GM18861 (cell line): ENCODE data around the gene C11orf21.

ENCODE experiments used
- ATAC-seq: cut with Tn5 transposase; IDR thresholded peaks from one replicate; pipeline ENCODE4 v1.9.1; 2021; ENCODE audit not compliant: unreplicated experiment

Gene C11orf21

GRCh38 chr11:2321311-2321683 is 19.6 kb upstream of the C11orf21 start:
- no peak for ATAC-seq

DNA sequence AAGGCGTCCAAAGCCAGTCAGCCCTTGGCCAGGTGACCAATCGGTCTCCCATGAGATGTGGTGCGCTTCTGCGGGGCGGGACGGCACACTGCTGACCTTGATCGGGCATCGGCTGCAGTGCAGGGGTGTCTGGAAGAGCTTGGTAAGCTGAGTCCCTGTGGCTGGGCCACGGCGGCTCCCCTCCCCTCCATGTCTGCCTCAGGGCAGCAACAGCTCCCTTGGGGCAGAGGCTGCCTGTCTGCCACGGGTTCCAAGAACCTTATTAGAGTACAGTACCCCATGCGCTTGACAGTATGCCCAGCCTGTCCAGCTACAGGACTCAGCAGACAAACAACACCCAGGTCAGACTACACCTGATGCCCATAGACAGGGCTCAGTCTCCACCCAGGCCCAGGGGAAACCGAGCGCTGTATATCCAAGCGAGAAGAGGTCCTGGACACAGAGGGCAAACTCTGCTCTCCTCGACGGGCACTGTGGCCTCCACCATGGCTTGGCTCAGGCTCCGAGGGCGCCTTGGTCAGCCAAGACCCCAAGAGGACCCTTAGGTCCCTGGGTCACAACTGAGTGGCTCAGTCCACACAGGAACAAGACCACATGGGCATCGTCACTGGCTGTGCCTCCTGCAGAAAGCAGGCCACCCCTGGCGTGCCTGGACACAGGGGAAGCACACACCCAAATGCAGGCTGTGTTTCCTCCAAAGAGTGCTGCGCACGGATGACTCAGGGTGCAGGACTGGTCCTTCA is 19.0 kb upstream of the C11orf21 start:
- ATAC-seq, result no peak

- no peak for ATAC-seq
Measured at GRCh38 chr11:2319791-2320472, 18.2 kb upstream of the C11orf21 start.

- no peak for ATAC-seq
Measured at GRCh38 chr11:2318707-2319106, 17.0 kb upstream of the C11orf21 start.

- no peak for ATAC-seq
Measured at GRCh38 chr11:2318123-2318522, 16.4 kb upstream of the C11orf21 start.

- ATAC-seq, result no peak
Measured at GRCh38 chr11:2317354-2318050, 15.8 kb upstream of the C11orf21 start.

DNA sequence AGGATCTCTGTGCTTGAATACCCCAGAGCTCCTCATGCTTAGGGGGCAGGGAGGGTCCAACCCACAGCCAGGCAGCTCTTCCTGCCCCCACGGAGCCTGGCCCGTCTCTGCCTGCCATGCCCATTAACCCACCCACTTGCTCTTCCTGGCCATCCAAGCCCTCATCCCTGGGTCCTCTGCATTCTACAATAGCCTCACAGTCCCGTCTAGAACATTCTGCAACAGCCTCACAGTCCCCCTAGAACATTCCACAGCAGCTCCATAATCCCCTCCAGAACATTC is 15.2 kb upstream of the C11orf21 start:
- no peak for ATAC-seq

DNA sequence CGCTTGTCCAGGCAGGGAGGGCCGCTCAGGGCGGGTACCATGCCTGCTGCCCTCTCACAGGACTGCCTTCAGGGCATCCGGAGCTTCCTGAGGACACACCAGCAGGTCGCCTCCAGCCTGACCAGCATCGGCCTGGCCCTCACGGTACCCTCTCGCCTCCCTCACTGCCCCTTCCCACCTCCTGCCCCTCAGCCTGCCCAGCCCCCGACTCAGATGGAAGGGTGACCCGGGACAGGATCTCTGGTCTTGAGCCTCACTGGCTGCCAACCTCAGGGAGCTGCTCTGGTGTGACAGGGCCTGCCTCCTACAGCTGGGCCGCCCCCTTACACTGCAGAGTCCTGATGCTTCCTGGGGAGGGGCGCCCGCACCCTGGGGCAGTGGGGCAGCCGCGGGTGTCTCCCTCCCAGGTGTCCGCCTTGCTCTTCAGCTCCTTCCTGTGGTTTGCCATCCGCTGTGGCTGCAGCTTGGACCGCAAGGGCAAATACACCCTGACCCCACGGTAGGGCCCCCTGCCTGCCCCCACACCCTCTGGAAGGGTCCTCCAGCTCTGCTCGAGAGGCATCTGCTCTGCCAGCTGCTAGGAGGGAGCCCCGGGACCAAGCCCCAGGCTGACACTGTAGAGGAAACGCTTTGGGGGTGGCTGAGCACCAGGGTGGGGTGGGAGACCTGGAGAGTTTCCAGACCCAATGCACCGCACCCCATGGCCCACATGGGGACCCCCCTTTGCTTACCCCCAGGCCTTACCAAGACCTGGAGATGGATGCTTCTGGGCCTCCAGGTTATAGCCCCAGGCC is 14.6 kb upstream of the C11orf21 start:
- no peak for ATAC-seq

GRCh38 chr11:2315395-2316168 is 13.9 kb upstream of the C11orf21 start:
- no peak for ATAC-seq

DNA sequence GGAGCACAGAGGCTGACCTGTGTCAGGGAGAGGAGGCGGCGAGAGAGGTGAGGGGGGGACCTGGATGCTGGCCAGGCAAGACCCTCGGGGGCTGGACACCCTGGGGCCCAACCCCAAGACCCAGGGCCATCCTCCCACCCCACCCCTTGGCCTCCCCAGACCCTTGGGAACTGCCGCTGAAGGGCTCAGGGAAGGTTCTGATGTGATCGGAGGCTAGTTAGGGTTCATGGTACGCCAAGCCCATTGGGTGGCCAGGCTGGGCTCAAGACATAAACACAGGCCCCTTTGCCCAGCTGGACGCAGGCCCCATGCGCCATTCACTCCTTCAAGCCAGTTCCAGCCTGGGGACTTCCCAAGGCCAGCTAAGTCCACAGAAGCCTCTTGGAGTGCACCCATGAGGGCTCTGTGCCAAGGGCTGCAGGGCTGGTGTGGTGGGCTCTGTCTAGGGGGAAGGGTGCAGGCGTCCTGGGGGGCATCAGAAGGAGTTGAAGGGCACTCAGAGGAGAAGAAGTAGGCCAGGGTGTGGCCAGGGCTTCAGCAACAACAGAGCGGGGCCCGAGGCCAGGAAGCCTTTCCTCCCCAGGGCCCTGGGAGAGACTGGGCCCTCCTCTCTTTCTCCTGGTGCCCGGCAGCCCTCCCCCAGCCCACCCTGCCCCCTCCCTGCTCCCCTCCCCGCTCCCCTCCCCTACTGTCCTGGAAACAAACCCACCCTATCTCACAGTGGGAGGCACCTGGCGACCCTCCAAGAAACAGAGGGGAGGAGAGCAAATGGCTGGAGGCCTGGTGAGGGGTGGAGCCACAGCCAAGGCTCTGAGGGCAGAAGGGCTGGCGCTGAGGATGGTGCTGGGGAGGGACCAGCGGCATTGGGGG is 13.0 kb upstream of the C11orf21 start:
- ATAC-seq, result no peak

GRCh38 chr11:2314136-2314524 is 12.4 kb upstream of the C11orf21 start:
- no peak for ATAC-seq

DNA sequence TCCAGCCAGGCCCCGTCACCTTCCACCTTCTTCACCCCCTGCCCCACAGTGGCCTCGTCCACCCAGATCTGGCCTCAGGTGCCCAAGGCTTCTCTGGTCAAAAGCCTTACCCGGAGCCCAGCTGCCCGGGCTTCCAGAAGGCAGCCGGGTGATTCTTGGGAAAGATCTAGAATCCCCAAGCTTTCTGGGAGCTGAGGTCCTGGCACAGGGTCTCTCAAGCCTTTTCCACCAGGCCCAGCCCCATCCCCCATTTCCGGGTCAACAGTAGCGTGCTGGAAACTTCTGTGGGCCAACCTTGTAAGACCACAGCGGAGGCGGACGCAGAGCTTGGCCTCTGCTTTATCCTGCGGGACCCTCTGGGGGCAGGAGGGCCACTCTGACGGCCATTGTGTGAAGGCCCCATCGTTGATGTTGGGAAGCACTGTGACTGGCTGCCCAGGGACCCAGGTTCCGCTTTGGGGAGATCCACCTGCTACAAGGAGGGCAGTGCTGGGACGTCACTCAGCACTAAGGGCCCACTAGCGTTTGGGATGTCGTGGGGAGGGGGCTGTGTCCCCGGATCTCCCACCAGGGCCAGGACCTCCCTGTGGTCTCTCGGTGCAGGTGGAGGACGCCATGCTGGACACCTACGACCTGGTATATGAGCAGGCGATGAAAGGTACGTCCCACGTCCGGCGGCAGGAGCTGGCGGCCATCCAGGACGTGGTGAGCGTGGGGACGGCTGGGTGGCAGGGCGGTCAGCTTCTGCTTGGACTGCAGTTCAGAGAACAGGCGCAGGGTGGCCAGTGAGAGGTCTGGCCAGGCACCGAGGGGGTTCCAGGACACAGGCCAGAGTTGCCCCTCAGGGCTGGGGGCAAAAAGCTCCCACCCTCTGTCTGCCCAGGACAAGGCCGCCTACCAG is 11.6 kb upstream of the C11orf21 start:
- no peak for ATAC-seq

GRCh38 chr11:2312232-2313042 is 10.7 kb upstream of the C11orf21 start:
- no peak for ATAC-seq

DNA sequence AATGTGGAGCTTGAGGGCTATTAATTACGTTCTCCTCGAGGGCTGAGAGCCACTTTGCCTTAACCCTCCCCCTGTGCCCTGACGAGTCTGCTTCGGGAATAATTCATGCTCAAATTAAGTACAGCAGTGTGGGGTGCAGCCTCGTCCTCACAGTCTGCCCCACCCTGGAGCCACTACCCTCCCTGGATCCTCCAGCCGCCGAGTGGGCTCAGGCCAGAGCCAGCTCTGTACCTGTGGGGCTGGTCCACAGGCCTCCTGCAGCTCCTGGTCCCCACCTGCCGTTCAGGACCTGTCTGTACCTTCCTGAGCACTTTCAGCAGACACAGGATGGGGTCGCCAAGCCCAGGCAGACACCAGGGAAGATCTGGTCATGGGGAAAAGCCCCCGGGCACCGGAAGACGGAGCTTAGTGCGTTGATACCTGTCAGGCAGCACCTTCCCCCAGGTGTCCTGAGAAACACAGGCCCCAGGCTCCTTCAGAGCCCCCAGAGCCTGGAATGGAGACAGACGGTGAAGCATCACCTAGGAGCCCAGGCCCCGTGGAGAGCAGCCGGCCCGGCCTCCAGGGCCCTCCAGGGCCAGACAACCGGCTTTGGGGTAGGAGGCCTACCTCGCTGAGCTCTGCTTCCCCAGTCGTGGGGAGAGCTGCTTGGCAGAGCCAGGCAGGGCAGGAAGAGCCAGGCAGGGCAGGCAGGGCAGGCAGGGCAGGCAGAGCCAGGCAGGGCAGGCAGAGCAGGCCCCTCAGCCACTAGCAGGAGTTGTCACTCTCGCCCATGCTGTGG is 9.8 kb upstream of the C11orf21 start:
- ATAC-seq, result no peak

- no peak for ATAC-seq
Measured at GRCh38 chr11:2310786-2311352, 9.2 kb upstream of the C11orf21 start.

DNA sequence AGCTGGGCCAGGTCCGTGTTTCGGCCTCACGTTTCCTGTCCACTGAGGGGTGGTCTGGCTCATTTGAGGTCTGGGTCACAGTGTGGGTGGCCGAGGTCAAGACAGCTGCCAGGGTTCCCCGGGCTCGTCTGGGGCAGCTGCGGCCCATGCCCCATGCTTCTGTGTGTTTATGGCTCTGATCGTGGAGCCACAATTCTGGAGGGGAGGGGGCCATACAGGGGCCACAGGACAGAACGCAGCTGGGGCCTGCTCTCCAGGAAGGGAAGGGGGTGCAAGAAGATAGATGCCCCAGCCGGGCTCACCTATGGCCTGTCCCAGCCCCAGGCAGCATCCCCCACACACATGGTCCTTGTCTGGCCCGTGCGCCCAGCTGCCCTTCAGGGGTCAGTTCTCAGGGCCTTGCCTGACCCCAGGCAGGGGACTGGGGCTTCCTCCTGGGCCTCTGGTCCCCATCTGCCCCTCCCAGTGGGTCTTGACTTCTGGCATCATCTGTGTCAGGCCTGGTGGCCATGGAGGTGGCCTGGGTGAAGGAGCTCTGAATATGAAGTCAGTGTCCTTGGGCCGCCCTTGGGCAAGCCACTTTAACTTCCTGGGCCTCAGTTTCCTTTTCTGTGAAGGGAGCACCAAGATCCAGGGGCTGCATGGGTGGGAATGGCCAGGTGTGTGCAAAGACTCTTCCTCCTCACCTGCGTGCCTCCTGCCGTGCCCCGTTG is 8.5 kb upstream of the C11orf21 start:
- no peak for ATAC-seq
